CD4-positive, alpha-beta T cell treated with Interleukin-15 for 1 hour (primary cell): ENCODE measurements around the gene SULT4A1.

Source experiments
- DNase-seq: peaks from one replicate; pipeline ENCODE4 v3.0.0-alpha.2; 2020

Gene SULT4A1

GRCh38 chr22:43827003-43827735 lies 35.1 kb downstream of the SULT4A1 start:
- no peak for DNase-seq

- no peak for DNase-seq
Measured at GRCh38 chr22:43826142-43827002, 35.9 kb downstream of the SULT4A1 start.

- DNase-seq = no peak
Measured at GRCh38 chr22:43825651-43826050, 36.7 kb downstream of the SULT4A1 start.

- DNase-seq = no peak
Measured at GRCh38 chr22:43824724-43825420, 37.4 kb downstream of the SULT4A1 start.

DNA sequence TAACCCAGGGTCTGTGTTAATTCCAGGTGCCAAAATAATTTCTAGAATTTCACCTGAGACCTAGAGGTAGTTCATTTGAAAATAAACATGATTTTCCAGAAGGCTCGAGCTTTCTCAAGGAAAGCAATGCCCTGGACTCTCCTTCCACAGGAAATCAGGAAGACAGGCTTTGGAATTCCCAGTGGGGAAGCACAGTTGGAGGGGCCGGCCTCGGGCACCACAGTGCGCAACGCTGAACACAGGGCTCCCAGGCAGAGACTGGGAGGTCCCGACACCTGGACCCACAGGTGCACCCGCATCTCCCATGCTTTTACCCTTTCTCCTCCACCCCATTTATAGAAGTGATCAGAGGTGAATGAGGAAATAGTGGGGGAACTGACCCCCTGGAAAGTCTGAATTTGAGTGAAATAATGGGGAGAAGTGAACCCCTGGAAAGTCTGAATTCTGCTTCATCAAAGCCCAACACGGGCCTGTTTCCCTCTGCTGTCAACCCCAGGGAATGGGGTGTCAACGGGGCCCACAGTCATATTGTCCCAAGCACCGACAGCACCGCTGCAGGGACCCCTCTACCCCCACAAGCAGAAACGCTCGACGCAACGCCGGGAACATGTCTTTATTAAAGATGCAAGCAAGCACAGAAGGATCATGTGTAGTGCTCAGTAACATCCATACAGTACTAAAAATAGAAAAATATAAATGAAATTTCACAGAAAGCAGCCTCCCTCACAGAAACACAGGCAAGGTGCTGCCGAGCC lies 38.2 kb downstream of the SULT4A1 start:
- DNase-seq = no peak

DNA sequence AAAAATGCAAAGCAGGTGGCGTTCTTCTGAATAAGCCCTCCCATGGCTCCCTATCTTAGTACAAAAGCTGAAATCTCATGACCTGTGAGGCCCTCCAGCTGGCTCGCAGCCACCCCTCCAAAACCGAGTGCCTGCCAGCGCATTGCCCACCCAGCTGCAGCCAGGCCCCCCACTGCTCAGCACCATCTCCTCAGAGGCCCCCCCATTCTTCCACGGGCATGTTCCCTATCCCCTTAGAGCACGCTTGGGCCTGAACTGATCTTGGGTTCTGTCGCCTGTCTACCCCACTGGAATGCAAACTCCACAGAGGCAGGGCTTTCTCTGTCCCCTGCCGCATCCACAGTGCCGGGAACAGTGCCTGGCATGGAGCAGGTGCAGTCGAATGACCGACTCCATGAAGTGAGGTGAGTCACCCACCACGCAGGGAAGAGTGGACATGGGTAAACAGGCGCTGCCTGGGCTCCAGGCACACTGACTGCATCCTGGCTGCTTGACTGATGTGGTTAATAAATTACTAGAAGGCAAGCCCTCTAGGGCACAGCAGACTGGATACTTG lies 38.9 kb downstream of the SULT4A1 start:
- no peak for DNase-seq

DNA sequence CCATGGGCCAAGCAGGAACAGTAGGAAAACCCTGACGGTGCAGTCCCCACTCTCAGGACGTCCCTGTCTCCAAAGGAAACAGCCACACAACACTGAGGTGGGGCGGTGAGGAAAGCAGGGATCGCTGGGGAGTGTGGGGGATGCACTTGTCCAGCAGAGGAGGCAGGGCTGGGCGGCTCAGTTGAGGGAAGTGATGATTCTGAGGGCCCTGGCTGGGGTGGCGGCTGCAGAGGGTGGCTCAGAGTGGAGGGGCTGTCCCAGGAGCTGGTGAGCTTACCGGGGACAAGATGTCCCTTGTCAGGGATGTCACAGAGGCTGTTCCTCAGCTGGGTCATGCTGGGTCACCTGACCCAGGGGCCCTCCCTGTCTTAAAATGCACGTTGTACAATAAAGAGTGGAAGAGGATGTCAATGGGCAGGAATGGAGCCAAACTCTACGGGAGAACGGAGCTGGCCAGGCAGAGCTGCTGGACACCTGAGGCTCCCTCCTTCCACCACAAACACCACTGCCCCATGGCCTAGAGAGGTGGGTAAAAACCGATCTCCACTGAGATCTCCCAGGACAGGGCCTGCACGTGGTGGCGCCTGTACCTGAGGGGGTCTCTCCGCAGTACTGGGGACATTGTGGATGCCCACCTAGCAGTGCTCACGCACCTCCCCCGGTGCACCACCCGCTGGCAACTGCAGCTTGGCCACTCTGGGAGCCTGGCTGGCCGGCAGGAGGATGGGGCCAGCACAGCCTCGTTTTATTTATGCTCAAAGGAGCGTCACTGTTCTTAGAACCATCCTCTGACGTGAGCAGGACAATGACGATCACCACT lies 40.5 kb downstream of the SULT4A1 start:
- no peak for DNase-seq

DNA sequence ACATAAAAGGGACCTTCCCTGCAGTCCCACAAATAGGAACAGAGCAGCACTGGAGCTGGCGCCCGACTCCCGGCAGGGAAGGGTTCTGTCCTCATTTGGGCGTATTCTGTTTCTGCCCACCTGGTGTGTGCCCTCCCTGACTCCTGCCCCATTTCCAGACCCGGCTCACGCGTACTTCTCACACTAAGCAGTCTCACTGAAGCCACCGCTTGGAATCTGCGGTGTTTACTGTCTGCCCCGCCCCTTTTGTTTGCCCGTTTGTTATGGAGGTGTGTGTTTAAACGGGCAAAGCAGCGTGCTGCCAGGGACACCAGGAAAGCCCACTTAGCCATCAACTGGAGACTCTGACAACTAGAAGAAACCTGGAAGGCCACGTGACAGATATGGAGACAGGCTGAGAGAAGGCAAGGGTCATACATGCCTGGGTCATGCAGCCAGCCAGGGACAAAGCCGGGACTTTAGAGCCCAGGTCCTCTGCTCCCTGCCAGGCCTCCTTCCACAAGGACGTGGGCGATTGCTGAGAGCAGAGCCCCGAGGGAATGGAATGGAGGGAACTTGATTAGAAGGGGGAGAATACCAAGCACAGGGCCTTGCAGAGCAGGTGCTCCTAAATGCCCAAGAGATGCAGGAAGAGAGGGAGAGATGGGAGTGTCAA lies 41.5 kb downstream of the SULT4A1 start:
- no peak for DNase-seq

DNA sequence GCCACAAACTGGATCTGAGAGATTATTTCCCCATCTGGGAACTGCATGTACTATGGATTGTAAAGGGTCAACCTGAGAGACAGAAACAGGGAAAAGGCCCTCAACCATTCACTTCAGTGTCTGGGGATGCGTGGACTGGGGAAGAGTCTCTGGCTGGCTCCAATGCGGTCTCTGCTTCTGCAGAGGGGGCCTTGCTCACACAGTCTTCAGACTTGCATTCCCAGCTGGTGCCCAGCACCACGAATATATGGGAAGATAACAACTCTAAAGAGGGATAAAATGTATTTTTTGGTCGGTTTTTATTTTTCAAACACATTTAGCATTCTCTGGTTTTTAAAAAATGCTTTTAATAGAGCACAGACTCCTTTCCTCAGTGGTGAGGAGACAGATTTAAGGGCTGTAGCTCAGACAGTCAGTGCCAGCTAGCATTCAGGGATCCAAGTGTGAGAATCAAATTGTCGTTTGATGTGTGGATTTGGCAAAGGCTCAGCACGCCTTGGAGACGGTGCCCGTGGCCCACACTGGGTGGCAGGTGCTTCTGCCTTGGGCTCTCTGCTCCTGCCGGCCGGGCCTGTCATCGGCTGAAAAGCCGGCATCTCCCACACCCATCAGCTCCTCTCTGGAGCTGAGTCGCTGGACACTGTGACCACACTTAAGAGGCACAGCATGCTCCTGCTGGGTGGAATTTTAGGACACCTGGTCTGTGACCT lies 42.2 kb downstream of the SULT4A1 start:
- no peak for DNase-seq

DNA sequence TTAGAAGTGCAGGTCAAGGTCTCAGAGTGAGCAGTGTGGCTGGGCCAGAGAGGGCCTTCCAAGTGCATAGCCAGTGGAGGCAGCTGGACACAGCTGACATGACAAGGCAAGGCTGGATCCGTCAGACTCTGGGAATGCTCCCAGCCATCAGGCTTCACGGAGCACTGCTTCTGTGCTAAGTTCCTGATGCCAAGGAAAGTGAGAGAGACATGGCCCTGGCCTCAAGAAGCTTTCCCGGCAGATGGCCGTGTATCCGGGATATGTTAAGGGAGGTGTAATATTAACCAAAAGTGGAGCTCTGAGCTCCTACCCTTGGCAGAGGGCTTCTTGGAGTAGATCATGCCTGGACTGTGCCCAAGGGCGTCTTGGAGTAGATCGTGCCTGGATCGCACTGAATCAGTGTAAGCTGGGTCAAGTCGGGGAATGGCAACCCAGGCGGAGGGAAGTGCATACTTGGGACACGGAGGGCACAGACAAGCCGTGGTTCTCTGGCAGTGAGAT lies 42.8 kb downstream of the SULT4A1 start:
- no peak for DNase-seq

DNA sequence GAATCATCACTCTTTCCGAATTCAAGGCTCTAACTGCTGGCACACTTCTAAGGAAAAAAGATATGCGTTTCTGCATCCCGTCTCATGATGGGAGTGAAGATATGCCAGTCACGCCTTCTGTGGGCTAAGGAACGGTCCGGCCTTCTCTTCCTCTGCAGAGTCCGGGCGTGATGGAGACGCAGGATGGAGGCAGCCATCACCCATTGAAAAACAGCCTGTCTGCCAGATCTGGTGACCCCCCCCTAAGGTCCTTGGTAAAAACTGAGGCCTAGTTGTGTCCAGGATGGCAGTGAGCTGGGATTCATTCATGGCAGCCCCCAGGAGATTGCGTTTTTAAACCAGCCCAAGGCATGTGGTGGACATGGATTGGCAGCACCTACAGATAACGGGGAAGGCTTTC lies 43.3 kb downstream of the SULT4A1 start:
- no peak for DNase-seq

DNA sequence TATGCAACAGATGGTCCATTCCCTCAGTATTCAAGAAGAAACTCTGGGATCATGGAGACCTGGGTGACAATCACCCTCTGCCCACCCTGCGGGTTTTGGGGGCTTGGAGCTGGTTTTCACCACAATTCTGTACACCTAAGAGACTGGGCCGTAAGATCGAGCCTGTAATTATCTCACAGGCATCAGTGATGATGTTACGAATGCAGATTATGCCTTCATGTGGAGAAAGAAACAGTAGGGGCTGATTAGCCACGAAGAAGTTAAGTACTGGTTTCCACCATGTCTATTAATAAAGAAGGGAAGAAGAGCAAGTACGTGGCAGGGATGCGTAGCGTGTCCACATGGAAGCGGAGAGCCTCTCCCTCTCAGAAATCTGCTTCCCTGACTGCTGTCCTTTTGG lies 44.9 kb downstream of the SULT4A1 start:
- no peak for DNase-seq

GRCh38 chr22:43814264-43814663 lies 48.0 kb downstream of the SULT4A1 start:
- no peak for DNase-seq

GRCh38 chr22:43812890-43813289 lies 49.4 kb downstream of the SULT4A1 start:
- no peak for DNase-seq

- peak; percentile 88 for DNase-seq
Measured at GRCh38 chr22:43812149-43812842, 50.0 kb downstream of the SULT4A1 start, which contains the start of gene EFCAB6. Gene EFCAB6, minus strand, starts transcription at chr22:43812305. Its CDS starts 29,987 bp downstream, at chr22:43782318.

- DNase-seq = no peak
Measured at GRCh38 chr22:43811777-43812148, 50.5 kb downstream of the SULT4A1 start.

GRCh38 chr22:43802897-43803495 lies 59.3 kb downstream of the SULT4A1 start:
- no peak for DNase-seq

- DNase-seq = no peak
Measured at GRCh38 chr22:43800970-43801369, 61.3 kb downstream of the SULT4A1 start.

DNA sequence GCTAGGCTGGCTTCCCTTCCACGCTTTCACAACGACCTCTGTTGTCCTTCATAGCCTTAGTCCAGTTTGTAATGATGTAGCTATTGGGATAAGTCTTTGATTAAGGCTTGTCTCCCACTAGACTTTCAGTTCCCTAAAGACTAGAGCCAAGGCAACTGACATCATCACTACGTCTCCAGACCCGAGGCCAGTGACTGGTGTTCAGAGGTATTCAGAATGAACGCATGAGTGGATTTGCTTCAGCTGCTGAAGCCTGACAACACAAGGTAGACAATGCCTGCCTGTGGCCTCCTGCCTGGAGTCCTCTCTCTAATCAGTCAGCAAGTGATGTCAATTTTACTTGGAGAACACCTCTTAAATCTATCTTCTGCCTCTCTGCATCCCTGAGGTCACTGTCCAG lies 63.8 kb downstream of the SULT4A1 start:
- DNase-seq = no peak
